Gastroesophageal sphincter (tissue), 3 donors: ENCODE data around the gene AKAP6.

Experiments used
- CTCF ChIP-seq, 4 experiments: fragments of 200-600 bp in 2 of 4; fragments of 450-650 bp in 2 of 4; sonication (generic) in 1 of 4; IDR thresholded peaks; one replicate each; pipeline ENCODE4 v1.5.1; 2017 to 2019; ENCODE audit warnings: antibody characterized with exemption in 4 of 4, mild to moderate bottlenecking in 2 of 4, moderate library complexity in 2 of 4
- EP300 ChIP-seq: sonication (generic); formaldehyde crosslinking; IDR thresholded peaks from one replicate; pipeline ENCODE4 v1.6.1; 2017; ENCODE audit warnings: antibody characterized with exemption, mild to moderate bottlenecking
- POLR2A ChIP-seq, 2 donors: fragments of 450-650 bp; IDR thresholded peaks; one replicate each; pipeline ENCODE4 v1.6.1; 2017; ENCODE audit warnings: antibody characterized with exemption in 2 of 2, mild to moderate bottlenecking in 2 of 2, moderate library complexity in 1 of 2
- POLR2AphosphoS5 ChIP-seq: sonication (generic); formaldehyde crosslinking; IDR thresholded peaks from one replicate; pipeline ENCODE4 v1.6.1; 2017; ENCODE audit warnings: antibody characterized with exemption

GRCh38 chr14:32300136-32300535 is 29.0 kb upstream of the AKAP6 start:
- TF ChIP-seq CTCF (IDR thresholded peaks at IDR 0.05) (no peak), POLR2A (IDR thresholded peaks at IDR 0.05) (no peak), POLR2AphosphoS5 (no peak), EP300 (no peak)
